ENCODE data around the gene ADD1.
"Not testable (repeated sequence)": the region's sequence is repeated elsewhere in the genome, so short reads cannot be mapped to it uniquely, and the experiment has no call there.

- TF ChIP-seq CTCF, POLR2A, EP300 (IDR thresholded peaks at IDR 0.05): not testable (repeated sequence)
Measured at GRCh38 chr4:2960450-2960849, 116.8 kb downstream of the ADD1 start.

Measured in tibial nerve (tissue), 4 donors.